Fibroblast of lung (primary cell): ENCODE measurements around the gene EDNRB. TPM values are rescaled to one million over a fixed set of nuclear protein-coding genes. Genes with fewer than 3 reads are reported as not detected.

Experiments
- DNase-seq, 2 donors: peaks; one replicate each; pipeline versions ENCODE4 v3.0.0 to v3.0.0-alpha.2; 2010; ENCODE audit warnings: low read depth in 2 of 2
- H2AFZ ChIP-seq: 2 replicates; pipeline ENCODE4 v1.5.1; 2012; ENCODE audit warnings: low read length, control low read depth, inconsistent platforms
- H3K27ac ChIP-seq: 2 replicates; pipeline ENCODE4 v1.5.1; 2011; ENCODE audit warnings: low read length, control low read depth; ENCODE audit not compliant: insufficient read depth
- H3K27me3 ChIP-seq: 2 replicates; pipeline ENCODE4 v1.5.1; 2011; ENCODE audit warnings: mild to moderate bottlenecking, low read length; ENCODE audit not compliant: control insufficient read depth, insufficient read depth
- H3K36me3 ChIP-seq: 2 replicates; pipeline ENCODE4 v1.5.1; 2011; ENCODE audit warnings: low read length; ENCODE audit not compliant: control insufficient read depth, insufficient read depth
- H3K4me1 ChIP-seq: 2 replicates; pipeline ENCODE4 v1.5.1; 2011; ENCODE audit warnings: low read length; ENCODE audit not compliant: control insufficient read depth, insufficient read depth; ENCODE audit errors: extremely low read depth
- H3K4me2 ChIP-seq: 2 replicates; pipeline ENCODE4 v1.5.1; 2011; ENCODE audit warnings: low read length, control low read depth; ENCODE audit not compliant: insufficient read depth; ENCODE audit errors: extremely low read depth
- H3K4me3 ChIP-seq, 4 experiments: fragments of 200-600 bp in 1 of 4; sonication (generic) in 1 of 4; replicated peaks in 1 of 4; 2 replicates each; pipeline ENCODE4 v1.5.1; 2011 to 2016; ENCODE audit warnings: low read length in 4 of 4, low read depth in 3 of 4, mild to moderate bottlenecking in 3 of 4, control low read depth in 2 of 4, inconsistent platforms in 1 of 4, mixed read lengths in 1 of 4; ENCODE audit not compliant: insufficient read depth in 1 of 4; ENCODE audit errors: control extremely low read depth in 1 of 4
- H3K79me2 ChIP-seq: 2 replicates; pipeline ENCODE4 v1.5.1; 2012; ENCODE audit warnings: mild to moderate bottlenecking, low read length, inconsistent platforms; ENCODE audit not compliant: control insufficient read depth, insufficient read depth
- H3K9ac ChIP-seq: 2 replicates; pipeline ENCODE4 v1.5.1; 2011; ENCODE audit warnings: mild to moderate bottlenecking, low read length, control low read depth; ENCODE audit not compliant: insufficient read depth
- H3K9me3 ChIP-seq: 2 replicates; pipeline ENCODE4 v1.5.1; 2012; ENCODE audit warnings: low read depth, low read length; ENCODE audit not compliant: control insufficient read depth, insufficient read depth
- H4K20me1 ChIP-seq: 2 replicates; pipeline ENCODE4 v1.5.1; 2011; ENCODE audit warnings: low read length; ENCODE audit not compliant: control insufficient read depth, insufficient read depth; ENCODE audit errors: extremely low read depth
- CTCF ChIP-seq, 2 donors: IDR thresholded peaks in 1 of 2; conservative IDR thresholded peaks in 1 of 2; 1 replicate in 1 of 2; 2 replicates in 1 of 2; pipeline ENCODE4 v1.5.1; 2011 to 2012; ENCODE audit warnings: low read length in 2 of 2, control low read depth in 1 of 2, inconsistent platforms in 1 of 2, low read depth in 1 of 2, mild to moderate bottlenecking in 1 of 2
- EZH2 ChIP-seq: IDR thresholded peaks from 2 replicates; pipeline ENCODE4 v1.5.1; 2012; ENCODE audit warnings: low read length, control low read depth, mild to moderate bottlenecking; ENCODE audit errors: missing control alignments
- polyA plus RNA-seq, 2 donors: library from polyadenylated mRNA; depleted of rRNA in 1 of 2; stranded (reverse) in 1 of 2; unstranded in 1 of 2; fragments of >200 nt; gene quantifications; 2 replicates each; pipeline ENCODE4 v1.2.1, GENCODE V29; 2011 to 2012; ENCODE audit warnings: missing spikeins in 1 of 2
- total RNA-seq: library from RNA; depleted of rRNA; stranded (reverse); fragments of >200 nt; gene quantifications from 2 replicates; pipeline ENCODE4 v1.2.1, GENCODE V29; 2014

EDNRB gene
- total and polyA plus RNA-seq, 2 donors (not counting 1 experiment from before 2014, with no cell fraction given): 0.99 to 1.1 TPM

GRCh38 chr13:77872995-77873394 lies 45.6 kb downstream of the EDNRB start:
- Histone ChIP-seq H2AFZ (no peak overlapping the region), H4K20me1 (no peaks in the 10 kb centered on the region), H3K9me3 (no peaks in the 10 kb centered on the region), H3K27ac (no peak overlapping the region), H3K36me3 (no peaks in the 10 kb centered on the region), H3K79me2 (no peaks in the 10 kb centered on the region), H3K4me3 (no peak overlapping the region), H3K9ac (no peak overlapping the region), H3K27me3 (no peaks in the 10 kb centered on the region), H3K4me1 (peaks cover 2% of the 10 kb centered on the region), H3K4me2 (no peak overlapping the region)
- TF ChIP-seq CTCF (conservative IDR thresholded peaks at IDR 0.05 in 1 of 2, IDR thresholded peaks at IDR 0.05 in 1 of 2; ENCODE audit: low read depth in 1 of 2, low read length in 2 of 2): no peak
- TF ChIP-seq EZH2: no peak
- peak in 1 of 2 donors; percentile 32 for DNase-seq

- H3K9me3 ChIP-seq: no peaks in the 10 kb centered on the region
- H3K36me3 ChIP-seq: no peaks in the 10 kb centered on the region
- H3K4me3 ChIP-seq: no peak overlapping the region
- H2AFZ ChIP-seq: no peak overlapping the region
- H3K4me2 ChIP-seq: no peak overlapping the region
- H3K4me1 ChIP-seq: peaks cover 2% of the 10 kb centered on the region
- H3K79me2 ChIP-seq: no peaks in the 10 kb centered on the region
- no peak overlapping the region for H3K27ac ChIP-seq
- DNase-seq: no peak
- no peaks in the 10 kb centered on the region for H4K20me1 ChIP-seq
- no peak overlapping the region for H3K9ac ChIP-seq
- no peaks in the 10 kb centered on the region for H3K27me3 ChIP-seq
- TF ChIP-seq CTCF (conservative IDR thresholded peaks at IDR 0.05 in 1 of 2, IDR thresholded peaks at IDR 0.05 in 1 of 2; ENCODE audit: low read depth in 1 of 2, low read length in 2 of 2): no peak
- TF ChIP-seq EZH2: no peak
These were observed 47.0 kb downstream of the EDNRB start for GRCh38 chr13:77871596-77871995.

GRCh38 chr13:77868717-77869116 lies 49.9 kb downstream of the EDNRB start:
- peak in 1 of 2 donors; percentile 14 for DNase-seq
- no peaks in the 10 kb centered on the region for H4K20me1 ChIP-seq
- no peak overlapping the region for H3K27ac ChIP-seq
- no peaks in the 10 kb centered on the region for H3K4me1 ChIP-seq
- H3K9me3 ChIP-seq: no peaks in the 10 kb centered on the region
- H3K79me2 ChIP-seq: no peaks in the 10 kb centered on the region
- H3K4me3 ChIP-seq: no peak overlapping the region
- TF ChIP-seq CTCF (conservative IDR thresholded peaks at IDR 0.05 in 1 of 2, IDR thresholded peaks at IDR 0.05 in 1 of 2; ENCODE audit: low read depth in 1 of 2, low read length in 2 of 2) (no peak), EZH2 (no peak)
- H2AFZ ChIP-seq: no peak overlapping the region
- no peaks in the 10 kb centered on the region for H3K27me3 ChIP-seq
- H3K36me3 ChIP-seq: no peaks in the 10 kb centered on the region
- H3K4me2 ChIP-seq: no peak overlapping the region
- no peak overlapping the region for H3K9ac ChIP-seq
